Measurements from ENCODE around the gene CTU2. TPM values are rescaled to one million over a fixed set of nuclear protein-coding genes. Genes with fewer than 3 reads are reported as not detected.

The CTU2 gene
- total RNA-seq, 2 donors from 2014 or later: 12.8 to 18.4 TPM

- no peak for ATAC-seq
- no peak for DNase-seq
- intact Hi-C loops (cut with DNase I): no loop called here
These were observed 16.6 kb downstream of the CTU2 start for GRCh38 chr16:88722784-88723506.

GRCh38 chr16:88723507-88723887 is 17.2 kb downstream of the CTU2 start:
- DNase-seq (no peak), ATAC-seq (no peak)
- intact Hi-C loops (cut with DNase I): no loop called here

- DNase-seq (no peak), ATAC-seq (no peak)
- intact Hi-C loops (cut with DNase I): no loop called here
These were observed 17.6 kb downstream of the CTU2 start for GRCh38 chr16:88723911-88724310.

GRCh38 chr16:88724855-88725555 is 18.7 kb downstream of the CTU2 start:
- no peak for ATAC-seq

GRCh38 chr16:88725609-88726407 is 19.5 kb downstream of the CTU2 start:
- no peak for DNase-seq
- intact Hi-C loops (cut with DNase I): no loop called here
- ATAC-seq: no peak

More at GRCh38 chr16:88724855-88725555, 18.7 kb downstream of the CTU2 start:
- DNase-seq: no peak
- intact Hi-C loops (cut with DNase I): no loop called here

- DNase-seq (no peak), ATAC-seq (no peak)
- intact Hi-C loops (cut with DNase I): no loop called here
These were observed 20.1 kb downstream of the CTU2 start for GRCh38 chr16:88726408-88726749.

- DNase-seq: no peak
- no peak for ATAC-seq
- intact Hi-C loops (cut with DNase I): no loop called here
These were observed 20.7 kb downstream of the CTU2 start for GRCh38 chr16:88726981-88727380.

GRCh38 chr16:88727871-88728270 is 21.6 kb downstream of the CTU2 start:
- no peak for ATAC-seq
- intact Hi-C loops (cut with DNase I): no loop called here
- no peak for DNase-seq

GRCh38 chr16:88730632-88731607 is 24.6 kb downstream of the CTU2 start:
- ATAC-seq: no peak
- intact Hi-C loops (cut with DNase I): loop anchor here in 1 of 2 donors (10.0 kb wide), 1 partner anchor 484 kb away; the partner anchor contains the start of gene ZNF778
- no peak for DNase-seq

- intact Hi-C loops (cut with DNase I): loop anchor here in 1 of 2 donors (10.0 kb wide), 1 partner anchor 483 kb away; the partner anchor contains the start of gene ZNF778
- no peak for DNase-seq
- no peak for ATAC-seq
These were observed 25.4 kb downstream of the CTU2 start for GRCh38 chr16:88731699-88732098.

GRCh38 chr16:88732172-88732960 is 26.1 kb downstream of the CTU2 start:
- no peak for ATAC-seq
- DNase-seq: no peak
- intact Hi-C loops (cut with DNase I): loop anchor here in 1 of 2 donors (10.0 kb wide), 1 partner anchor 482 kb away; the partner anchor contains the start of gene ZNF778

GRCh38 chr16:88732961-88733294 is 26.6 kb downstream of the CTU2 start:
- ATAC-seq: no peak
- DNase-seq: no peak
- intact Hi-C loops (cut with DNase I): loop anchor here in 1 of 2 donors (10.0 kb wide), 1 partner anchor 482 kb away; the partner anchor contains the start of gene ZNF778

GRCh38 chr16:88733630-88734360 is 27.5 kb downstream of the CTU2 start:
- DNase-seq: no peak
- no peak for ATAC-seq
- intact Hi-C loops (cut with DNase I): loop anchor here in 1 of 2 donors (10.0 kb wide), 1 partner anchor 481 kb away; the partner anchor contains the start of gene ZNF778

- intact Hi-C loops (cut with DNase I): loop anchor here in 1 of 2 donors (10.0 kb wide), 1 partner anchor 480 kb away; the partner anchor contains the start of gene ZNF778
- ATAC-seq: no peak
- no peak for DNase-seq
These were observed 28.0 kb downstream of the CTU2 start for GRCh38 chr16:88734361-88734728.

GRCh38 chr16:88735121-88735520 is 28.8 kb downstream of the CTU2 start:
- intact Hi-C loops (cut with DNase I): loop anchor here (5.0 to 10.0 kb wide), 2 partner anchors 432 to 480 kb away; partner anchors contain the start of gene ZNF778 (in 1 of the 2)
- DNase-seq (no peak), ATAC-seq (no peak)

- intact Hi-C loops (cut with DNase I): loop anchor here (5.0 to 10.0 kb wide), 2 partner anchors 432 to 479 kb away; partner anchors contain the start of gene ZNF778 (in 1 of the 2)
- DNase-seq (no peak), ATAC-seq (no peak)
These were observed 29.3 kb downstream of the CTU2 start for GRCh38 chr16:88735616-88736015.

- DNase-seq (no peak), ATAC-seq (no peak)
- intact Hi-C loops (cut with DNase I): loop anchor here (5.0 to 10.0 kb wide), 2 partner anchors 431 to 479 kb away; partner anchors contain the start of gene ZNF778 (in 1 of the 2)
These were observed 29.8 kb downstream of the CTU2 start for GRCh38 chr16:88736088-88736487.
